Activated gamma-delta T cell treated with anti-CD3 and anti-CD28 coated beads, Interleukin-2, amount 50 U/mL, for 16 hours (primary cell): ENCODE data around the gene SPTBN1.

Source experiments
- DNase-seq: peaks from one replicate; pipeline ENCODE4 v3.0.0-alpha.2; 2020; ENCODE audit warnings: low read depth

SPTBN1 gene

DNA sequence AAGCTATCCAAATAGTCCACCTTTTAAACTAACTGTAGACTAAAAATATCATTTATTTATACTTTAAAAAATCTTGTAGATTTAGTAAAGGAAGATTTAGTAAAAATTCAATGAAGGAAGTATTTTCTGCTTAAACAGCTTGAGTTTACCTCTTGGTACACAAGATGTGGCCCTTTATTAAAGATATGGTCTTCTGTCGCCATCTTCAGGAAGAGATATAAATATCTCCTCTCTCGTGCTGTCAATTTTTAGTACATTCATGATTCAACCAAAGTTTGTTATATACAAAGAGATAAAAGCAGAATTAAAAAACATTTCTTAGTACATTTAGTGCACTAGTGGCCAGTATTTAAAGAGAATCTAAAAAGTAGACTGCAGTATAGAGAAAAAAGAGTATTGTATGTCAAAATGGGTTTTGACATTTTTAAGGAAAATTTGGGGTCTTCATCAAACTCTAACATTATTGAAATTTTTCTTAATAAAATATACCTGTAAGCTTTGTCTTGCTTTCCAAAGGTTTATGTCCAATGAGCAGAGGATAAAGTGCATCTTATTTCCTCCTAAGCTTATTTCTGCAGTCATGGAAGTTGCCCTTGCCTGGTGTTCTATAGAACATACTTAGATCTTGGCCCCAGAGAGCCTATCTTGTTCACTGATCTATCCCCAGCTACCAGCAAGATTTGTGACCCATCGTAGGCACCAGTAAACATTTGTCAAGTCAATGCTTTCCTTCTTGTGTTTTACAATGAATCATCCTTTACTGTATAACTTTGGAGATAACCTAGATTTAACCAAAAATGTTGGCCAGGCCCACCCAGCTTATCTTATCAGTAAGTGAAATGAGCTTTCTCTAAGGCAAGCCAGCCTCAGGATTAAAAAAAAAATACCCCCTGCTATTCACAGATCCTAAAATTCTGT is 248.8 kb downstream of the SPTBN1 start:
- no peak for DNase-seq

GRCh38 chr2:54706622-54707021 is 250.5 kb downstream of the SPTBN1 start:
- DNase-seq = no peak

GRCh38 chr2:54708584-54709335 is 252.6 kb downstream of the SPTBN1 start:
- DNase-seq = no peak

- no peak for DNase-seq
Measured at GRCh38 chr2:54709336-54709809, 253.2 kb downstream of the SPTBN1 start.

DNA sequence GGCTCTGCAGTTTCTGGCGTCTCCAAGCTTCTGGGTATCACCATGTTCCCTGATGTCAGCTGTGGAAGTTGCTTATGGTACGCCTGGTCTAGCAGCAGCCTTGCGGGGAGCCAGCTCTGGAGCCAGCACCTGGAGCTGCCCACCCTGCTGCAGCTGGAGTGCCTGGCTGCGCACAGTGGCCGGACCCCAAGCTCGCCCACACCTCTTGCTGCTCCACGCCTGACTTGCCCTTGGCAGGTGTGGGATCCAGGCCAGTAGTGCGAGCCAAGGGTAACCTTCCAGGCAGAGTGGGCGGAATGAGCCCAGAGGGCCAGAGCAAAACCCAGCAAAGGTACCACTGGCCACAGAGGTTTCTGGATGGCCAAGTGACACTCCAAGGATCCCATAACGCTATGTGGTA is 254.1 kb downstream of the SPTBN1 start:
- DNase-seq = no peak

GRCh38 chr2:54712516-54712915 is 256.4 kb downstream of the SPTBN1 start:
- no peak for DNase-seq

DNA sequence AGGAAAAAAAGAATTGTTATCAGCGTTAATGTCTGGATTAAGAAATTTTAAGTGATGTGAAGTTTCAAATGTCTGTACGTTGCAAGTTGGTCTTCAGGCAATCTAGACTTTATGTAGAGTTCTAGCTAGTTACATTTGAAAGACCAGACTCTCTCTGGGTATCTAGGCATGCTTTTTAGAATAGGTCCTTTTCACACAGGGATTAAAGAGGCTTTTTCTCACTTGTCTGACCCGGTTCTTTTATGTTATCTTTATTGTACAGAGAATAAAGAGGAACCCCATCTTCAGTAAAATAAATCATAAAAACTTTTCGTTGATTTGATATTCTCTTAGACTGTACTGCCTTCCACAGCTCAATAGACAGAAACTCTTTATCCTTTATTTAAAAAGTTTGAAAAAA is 258.9 kb downstream of the SPTBN1 start:
- DNase-seq = no peak

- no peak for DNase-seq
Measured at GRCh38 chr2:54716375-54716774, 260.2 kb downstream of the SPTBN1 start.

GRCh38 chr2:54720563-54720962 is 264.4 kb downstream of the SPTBN1 start:
- no peak for DNase-seq
